GM12892 (cell line): ENCODE data around the gene TNRC6B.
A peak's percentile ranks its signal among the peaks of the same experiment; 100 is the strongest.
"Not testable (repeated sequence)": the region's sequence is repeated elsewhere in the genome, so short reads cannot be mapped to it uniquely, and the experiment has no call there.

Experiments used
- DNase-seq: peaks from one replicate; pipeline ENCODE4 v3.0.0; 2011; ENCODE audit not compliant: insufficient read length
- FAIRE-seq: peaks from 2 replicates; lab custom pipeline; 2011; peaks lifted over from hg19 to GRCh38; lab: Jason Lieb, UNC
- POLR2A ChIP-seq: IDR thresholded peaks from 2 replicates; pipeline ENCODE4 v1.6.1; 2011; ENCODE audit warnings: low read depth, low read length, control low read depth
- POLR2AphosphoS5 ChIP-seq: IDR thresholded peaks from 2 replicates; pipeline ENCODE4 v1.6.1; 2011; ENCODE audit warnings: low read depth, low read length, control low read depth
- TAF1 ChIP-seq: IDR thresholded peaks from 2 replicates; pipeline ENCODE4 v1.6.1; 2011; ENCODE audit warnings: low read depth, mild to moderate bottlenecking, control low read depth, low read length, borderline replicate concordance

TNRC6B gene

GRCh38 chr22:40189997-40190396, 12.3 kb downstream of the TNRC6B start:
- DNase-seq (no peak), FAIRE-seq (no peak)
- TF ChIP-seq POLR2AphosphoS5: no peak
- TF ChIP-seq POLR2A: no peak
- TF ChIP-seq TAF1: no peak

GRCh38 chr22:40190501-40190900, 12.8 kb downstream of the TNRC6B start:
- DNase-seq (no peak), FAIRE-seq (no peak)
- TF ChIP-seq TAF1 (no peak), POLR2A (no peak), POLR2AphosphoS5 (no peak)

- TF ChIP-seq POLR2AphosphoS5: no peak
- no peak for TF ChIP-seq TAF1
- TF ChIP-seq POLR2A: no peak
- no peak for DNase-seq
- FAIRE-seq: no peak
Observed at GRCh38 chr22:40193429-40194421, 16.0 kb downstream of the TNRC6B start.

- DNase-seq (no peak), FAIRE-seq (no peak)
- TF ChIP-seq POLR2AphosphoS5: no peak
- no peak for TF ChIP-seq TAF1
- TF ChIP-seq POLR2A: no peak
Observed at GRCh38 chr22:40194656-40195055, 16.9 kb downstream of the TNRC6B start.

GRCh38 chr22:40196628-40197360, 19.1 kb downstream of the TNRC6B start:
- FAIRE-seq (peak; percentile 79), DNase-seq (peak; percentile 29)
- no peak for TF ChIP-seq POLR2A
- TF ChIP-seq POLR2AphosphoS5: no peak
- no peak for TF ChIP-seq TAF1

GRCh38 chr22:40197421-40197820, 19.7 kb downstream of the TNRC6B start:
- not testable (repeated sequence) for DNase-seq, FAIRE-seq

GRCh38 chr22:40198733-40199132, 21.0 kb downstream of the TNRC6B start:
- FAIRE-seq (no peak), DNase-seq (no peak)
- no peak for TF ChIP-seq TAF1
- no peak for TF ChIP-seq POLR2AphosphoS5
- TF ChIP-seq POLR2A: no peak

GRCh38 chr22:40199223-40199622, 21.5 kb downstream of the TNRC6B start:
- FAIRE-seq: no peak
- no peak for TF ChIP-seq TAF1
- TF ChIP-seq POLR2AphosphoS5: no peak
- no peak for TF ChIP-seq POLR2A
- DNase-seq: no peak

GRCh38 chr22:40199852-40200251, 22.1 kb downstream of the TNRC6B start:
- no peak for FAIRE-seq
- DNase-seq: no peak
- no peak for TF ChIP-seq POLR2AphosphoS5
- no peak for TF ChIP-seq POLR2A
- no peak for TF ChIP-seq TAF1

GRCh38 chr22:40200795-40201530, 23.2 kb downstream of the TNRC6B start:
- no peak for TF ChIP-seq POLR2AphosphoS5
- no peak for TF ChIP-seq POLR2A
- TF ChIP-seq TAF1: no peak
- no peak for DNase-seq
- no peak for FAIRE-seq

- no peak for DNase-seq
Observed at GRCh38 chr22:40202225-40202944, 24.7 kb downstream of the TNRC6B start.

More at GRCh38 chr22:40202225-40202944, 24.7 kb downstream of the TNRC6B start:
- FAIRE-seq: peak; percentile 88
- TF ChIP-seq TAF1 (no peak), POLR2AphosphoS5 (no peak), POLR2A (no peak)
